ENCODE results near the gene KIF23.

GRCh38 chr15:69479971-69480370 lies 65.8 kb downstream of the KIF23 start:
- TF ChIP-seq POLR2AphosphoS5 (IDR thresholded peaks at IDR 0.05): no peak
- TF ChIP-seq CTCF (IDR thresholded peaks at IDR 0.05): no peak
- TF ChIP-seq POLR2A (IDR thresholded peaks at IDR 0.05): no peak
- TF ChIP-seq EP300 (IDR thresholded peaks at IDR 0.05): no peak
